Endothelial cell of umbilical vein (primary cell): Measurements from ENCODE around the gene NINJ2. TPM values are rescaled to one million over a fixed set of nuclear protein-coding genes. Genes with fewer than 3 reads are reported as not detected.

Experiments
- BruUV-seq: library from RNA; stranded (reverse); fragments of 400-500 nt; replicated peaks from 2 replicates; lab custom pipeline; 2021; lab: Mats Ljungman, UMichigan
- CTCF ChIA-PET: fragments of 300-600, 350-600 bp; sonication (Branson Sonifier 250); formaldehyde crosslinking; loops from one replicate; lab custom pipeline; 2021; ENCODE audit warnings: antibody characterized with exemption, inconsistent platforms; lab: Charles Lee
- POLR2A ChIA-PET: fragments of 300-600, 350-600 bp; sonication (Branson Sonifier 250); formaldehyde crosslinking; loops from one replicate; lab custom pipeline; 2021; ENCODE audit warnings: antibody characterized with exemption, inconsistent platforms; lab: Charles Lee
- DNase-seq: peaks from one replicate; pipeline ENCODE4 v3.0.0-alpha.2; 2011; ENCODE audit warnings: low read depth, low spot score
- FAIRE-seq: peaks from 2 replicates; lab custom pipeline; 2011; peaks lifted over from hg19 to GRCh38; lab: Jason Lieb, UNC
- H2AFZ ChIP-seq: 2 replicates; pipeline ENCODE4 v1.6.0; 2012; ENCODE audit warnings: low read depth, low read length, control low read depth, inconsistent platforms
- H3K27ac ChIP-seq: 2 replicates; pipeline ENCODE4 v1.5.1; 2011; ENCODE audit warnings: low read depth, mild to moderate bottlenecking, control low read depth, low read length, moderate library complexity; ENCODE audit not compliant: insufficient read depth
- H3K27me3 ChIP-seq, 2 experiments: 2 replicates each; pipeline versions ENCODE4 v1.6.0 to v1.6.1; 2011; ENCODE audit warnings: low read length in 2 of 2, mixed read lengths in 1 of 2; ENCODE audit not compliant: control insufficient read depth in 2 of 2, insufficient read depth in 2 of 2
- H3K36me3 ChIP-seq, 2 experiments: 2 replicates in 1 of 2; 3 replicates in 1 of 2; pipeline ENCODE4 v1.5.1; 2011; ENCODE audit warnings: low read length in 2 of 2, mild to moderate bottlenecking in 1 of 2, moderate library complexity in 1 of 2; ENCODE audit not compliant: control insufficient read depth in 2 of 2, insufficient read depth in 2 of 2; ENCODE audit errors: extremely low read depth in 1 of 2
- H3K4me1 ChIP-seq: 3 replicates; pipeline ENCODE4 v1.5.1; 2011; ENCODE audit warnings: mild to moderate bottlenecking, low read length; ENCODE audit not compliant: control insufficient read depth, insufficient read depth; ENCODE audit errors: extremely low read depth
- H3K4me2 ChIP-seq: 2 replicates; pipeline ENCODE4 v1.6.1; 2011; ENCODE audit warnings: low read length, control low read depth, mixed read lengths; ENCODE audit not compliant: insufficient read depth
- H3K4me3 ChIP-seq, 3 experiments: fragments of 200-600 bp in 1 of 3; sonication (generic), shearing (Covaris generic) in 1 of 3; replicated peaks in 1 of 3; 2 replicates each; pipeline ENCODE4 v1.5.1; 2011 to 2016; ENCODE audit warnings: control low read depth in 3 of 3, low read length in 3 of 3, mild to moderate bottlenecking in 2 of 3, inconsistent platforms in 1 of 3, low read depth in 1 of 3, moderate library complexity in 1 of 3; ENCODE audit not compliant: insufficient read depth in 1 of 3
- H3K79me2 ChIP-seq: 2 replicates; pipeline ENCODE4 v1.6.0; 2012; ENCODE audit warnings: low read length, inconsistent platforms; ENCODE audit not compliant: control insufficient read depth, insufficient read depth
- H3K9ac ChIP-seq: replicated peaks from 2 replicates; pipeline ENCODE3; 2011; ENCODE audit warnings: low read length, control low read depth; ENCODE audit not compliant: insufficient read depth; ENCODE audit errors: extremely low read depth
- H3K9me1 ChIP-seq: replicated peaks from 3 replicates; pipeline ENCODE4 v1.6.0; 2011; ENCODE audit warnings: mild to moderate bottlenecking, low read length; ENCODE audit not compliant: control insufficient read depth, insufficient read depth; ENCODE audit errors: extremely low read depth
- H3K9me3 ChIP-seq: replicated peaks from 2 replicates; pipeline ENCODE4 v1.5.1; 2012; ENCODE audit warnings: low read length, inconsistent platforms; ENCODE audit not compliant: control insufficient read depth, insufficient read depth
- H4K20me1 ChIP-seq: replicated peaks from 2 replicates; pipeline ENCODE3; 2011; ENCODE audit warnings: mild to moderate bottlenecking, low read length; ENCODE audit not compliant: control insufficient read depth, insufficient read depth; ENCODE audit errors: extremely low read depth
- CTCF ChIP-seq, 2 donors: IDR thresholded peaks; 1 replicate in 1 of 2; 2 replicates in 1 of 2; pipeline ENCODE4 v1.5.1; 2011; ENCODE audit warnings: low read length in 2 of 2, mild to moderate bottlenecking in 2 of 2, moderate library complexity in 2 of 2, control low read depth in 1 of 2, inconsistent platforms in 1 of 2, low read depth in 1 of 2; ENCODE audit not compliant: insufficient read depth in 1 of 2; ENCODE audit errors: extremely low read depth in 1 of 2
- EZH2 ChIP-seq: IDR thresholded peaks from 2 replicates; pipeline ENCODE4 v1.6.1; 2012; ENCODE audit warnings: borderline replicate concordance, low read depth, mild to moderate bottlenecking, moderate library complexity, low read length, inconsistent platforms; ENCODE audit not compliant: severe bottlenecking
- FOS ChIP-seq: IDR thresholded peaks from 2 replicates; pipeline ENCODE4 v1.6.1; 2011; ENCODE audit warnings: mild to moderate bottlenecking, low read length, moderate library complexity, borderline replicate concordance; ENCODE audit not compliant: insufficient read depth
- GATA2 ChIP-seq: IDR thresholded peaks from 2 replicates; pipeline ENCODE4 v1.7.0; 2011; ENCODE audit warnings: low read depth, mild to moderate bottlenecking, moderate library complexity, mixed read lengths, low read length; ENCODE audit not compliant: insufficient read length, insufficient read depth
- JUN ChIP-seq: IDR thresholded peaks from 2 replicates; pipeline ENCODE4 v1.6.1; 2011; ENCODE audit warnings: borderline replicate concordance, low read depth; ENCODE audit not compliant: insufficient read length, insufficient read depth
- MAX ChIP-seq: IDR thresholded peaks from 2 replicates; pipeline ENCODE4 v1.6.1; 2011; ENCODE audit not compliant: insufficient read depth, insufficient read length
- MYC ChIP-seq: IDR thresholded peaks from one replicate; pipeline ENCODE4 v1.6.1; 2011; ENCODE audit warnings: mild to moderate bottlenecking, low read depth, low read length
- POLR2A ChIP-seq: IDR thresholded peaks from 2 replicates; pipeline ENCODE4 v1.6.1; 2012; ENCODE audit warnings: low read depth, mild to moderate bottlenecking, control low read depth, low read length
- POLR2AphosphoS5 ChIP-seq: IDR thresholded peaks from 2 replicates; pipeline ENCODE4 v1.6.1; 2012; ENCODE audit warnings: low read depth, mild to moderate bottlenecking, control low read depth, low read length, moderate library complexity; ENCODE audit not compliant: insufficient read depth
- dilution Hi-C: fragments of 300-500 bp; cut with MboI; formaldehyde crosslinking; loops from one replicate; pipeline ENCODE4 v1.15.0; 2019; ENCODE audit warnings: low sequenced_read_pairs; ENCODE audit not compliant: extremely low pct_ligation_motif_present
- intact Hi-C: fragments of 100-400 bp; cut with micrococcal nuclease; formaldehyde crosslinking; loops from one replicate; pipeline ENCODE4 v1.10.0; 2022
- polyA plus RNA-seq, 4 experiments: library from polyadenylated mRNA; depleted of rRNA in 3 of 4; stranded (reverse) in 3 of 4; unstranded in 1 of 4; fragments of >200 nt; gene quantifications; 2 replicates each; pipeline versions ENCODE4 v1.2.1 to v1.2.3, GENCODE V29; 2011 to 2012; ENCODE audit warnings: missing spikeins in 1 of 4
- total RNA-seq: library from RNA; stranded (reverse); gene quantifications from 2 replicates; pipeline ENCODE4 v1.2.3, GENCODE V29; 2021

Gene NINJ2
- total and polyA plus RNA-seq, 2 donors (not counting 3 experiments of a cell fraction or from before 2014, with no cell fraction given) = 0.75 to 4.4 TPM

GRCh38 chr12:646442-647384 lies 16.5 kb downstream of the NINJ2 start:
- H3K4me2 ChIP-seq = no peak overlapping the region
- POLR2A ChIA-PET = no interaction called here

DNA sequence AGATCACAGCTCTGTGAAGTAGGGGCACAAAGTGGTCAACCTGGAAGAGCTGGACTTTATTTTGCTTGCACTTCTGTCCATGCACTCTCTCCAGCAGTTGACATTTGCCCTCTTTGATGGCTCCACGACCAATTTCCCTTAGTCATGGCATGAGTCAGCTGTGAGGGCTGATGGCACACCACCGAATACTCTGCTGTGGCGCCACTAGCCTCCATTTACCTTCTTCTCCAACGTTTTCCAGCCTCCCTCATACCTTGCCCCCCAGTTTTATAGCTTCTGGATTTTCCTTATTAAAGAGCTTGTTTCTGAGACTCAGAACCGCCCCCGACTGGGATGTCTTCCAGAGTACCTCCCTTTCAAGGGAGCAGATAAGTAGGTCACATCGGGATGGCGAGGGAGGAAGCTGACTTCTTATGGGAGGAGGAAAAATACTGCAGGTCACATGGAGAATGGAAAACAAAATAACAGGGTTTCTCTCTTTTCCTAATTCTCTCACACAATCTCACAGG lies 17.6 kb downstream of the NINJ2 start:
- Histone ChIP-seq H3K36me3 (no peaks in the 10 kb centered on the region), H3K79me2 (no peaks in the 10 kb centered on the region), H4K20me1 (no peaks in the 10 kb centered on the region), H3K4me3 (no peak overlapping the region), H3K9ac (peak overlapping the region; percentile 33), H3K4me1 (peaks cover 41% of the 10 kb centered on the region), H3K27ac (peak overlapping the region; percentile 78), H3K9me3 (no peaks in the 10 kb centered on the region), H3K4me2 (peak overlapping the region; percentile 35), H2AFZ (peak overlapping the region; percentile 72), H3K9me1 (no peaks in the 10 kb centered on the region), H3K27me3 (no peaks in the 10 kb centered on the region)
- POLR2A ChIA-PET = interaction anchor here (0.5 kb wide), 1 partner anchor 107 kb away, joined by 3 read pairs; the partner anchor contains the start of gene WNK1
- peak; percentile 76 for FAIRE-seq
- dilution Hi-C loops (no loop called here), intact Hi-C loops (loop anchor here (1.0 kb wide), 2 partner anchors 69 to 106 kb away; no protein-coding TSS in a partner anchor)
- peak; percentile 81 for DNase-seq
- TF ChIP-seq GATA2 = peak; percentile 33
- TF ChIP-seq EZH2 = no peak
- TF ChIP-seq MYC = no peak
- peak; percentile 83 for TF ChIP-seq FOS
- TF ChIP-seq CTCF (IDR thresholded peaks at IDR 0.05; ENCODE audit: extremely low read depth in 1 of 2, insufficient read depth in 1 of 2, low read depth in 1 of 2, low read length in 2 of 2) = no peak
- TF ChIP-seq MAX = no peak
- no peak for TF ChIP-seq POLR2A
- peak; percentile 51 for TF ChIP-seq JUN
- peak; percentile 50 for TF ChIP-seq POLR2AphosphoS5
- CTCF ChIA-PET = interaction anchor here (1.3 to 6.7 kb wide), 6 partner anchors 17 to 109 kb away, joined by 3 to 56 read pairs (median 6); partner anchors contain the start of genes NINJ2 and WNK1
- no TSS peak for BruUV-seq

More at GRCh38 chr12:646442-647384, 16.5 kb downstream of the NINJ2 start:
- H3K79me2 ChIP-seq = no peaks in the 10 kb centered on the region
- no peak overlapping the region for H3K9ac ChIP-seq
- peak; percentile 26 for TF ChIP-seq POLR2A
- no peak for TF ChIP-seq POLR2AphosphoS5
- dilution Hi-C loops (no loop called here), intact Hi-C loops (no loop called here)
- H3K27ac ChIP-seq = peak overlapping the region; percentile 78
- H3K27me3 ChIP-seq = no peaks in the 10 kb centered on the region
- H3K9me1 ChIP-seq = no peaks in the 10 kb centered on the region
- H3K4me1 ChIP-seq = peaks cover 41% of the 10 kb centered on the region
- no peak overlapping the region for H3K4me3 ChIP-seq
- CTCF ChIA-PET = interaction anchor here (1.4 to 6.7 kb wide), 5 partner anchors 16 to 167 kb away, joined by 5 to 56 read pairs (median 7); partner anchors contain the start of genes NINJ2 and WNK1
- no peaks in the 10 kb centered on the region for H3K9me3 ChIP-seq
- H4K20me1 ChIP-seq = no peaks in the 10 kb centered on the region
- peak; percentile 90 for DNase-seq
- peak overlapping the region; percentile 72 for H2AFZ ChIP-seq
- FAIRE-seq = peak; percentile 89
- BruUV-seq = no TSS peak
- H3K36me3 ChIP-seq = no peaks in the 10 kb centered on the region
